ENCODE results near the gene EEF2. TPM values are rescaled to one million over a fixed set of nuclear protein-coding genes. Genes with fewer than 3 reads are reported as not detected.
"Not testable (repeated sequence)": the region's sequence is repeated elsewhere in the genome, so short reads cannot be mapped to it uniquely, and the experiment has no call there.

Gene EEF2
- total RNA-seq, 1 experiment from 2014 or later, result 964 TPM

GRCh38 chr19:3945838-3946237 is 39.4 kb downstream of the EEF2 start:
- peak; percentile 32 for DNase-seq (ENCODE audit: low read depth)

DNA sequence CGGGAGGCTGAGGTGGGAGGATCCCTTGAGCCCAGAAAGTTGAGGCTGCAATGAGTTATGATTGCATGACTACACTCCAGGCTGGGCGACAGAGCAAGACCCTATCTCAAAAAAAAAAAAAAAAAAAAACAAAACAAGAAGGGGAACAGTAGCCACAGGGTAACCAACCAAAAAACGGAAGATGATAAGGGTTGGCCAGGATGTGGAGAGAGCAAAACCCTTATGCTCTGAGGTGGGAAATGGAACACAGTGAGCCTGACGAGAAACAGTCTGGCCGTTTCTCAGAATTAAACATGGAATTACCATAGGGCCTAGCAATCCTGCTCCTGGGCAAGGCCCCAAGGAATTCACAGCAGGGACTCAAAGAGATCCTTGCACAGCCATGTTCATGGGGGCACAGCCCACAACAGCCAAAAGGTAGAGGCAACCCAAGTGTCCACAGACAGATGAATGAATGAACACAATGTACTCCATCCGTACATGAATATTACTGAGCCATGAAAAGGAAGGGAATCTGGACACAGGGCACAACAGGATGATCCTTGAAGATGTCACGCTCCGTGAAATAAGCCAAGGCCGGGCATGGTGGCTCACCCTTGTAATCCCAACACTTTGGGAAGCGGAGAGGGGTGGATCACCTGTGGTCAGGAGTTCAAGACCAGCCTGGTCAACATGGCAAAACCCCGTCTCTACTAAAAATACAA is 41.1 kb downstream of the EEF2 start:
- DNase-seq (ENCODE audit: low read depth), result no peak

DNA sequence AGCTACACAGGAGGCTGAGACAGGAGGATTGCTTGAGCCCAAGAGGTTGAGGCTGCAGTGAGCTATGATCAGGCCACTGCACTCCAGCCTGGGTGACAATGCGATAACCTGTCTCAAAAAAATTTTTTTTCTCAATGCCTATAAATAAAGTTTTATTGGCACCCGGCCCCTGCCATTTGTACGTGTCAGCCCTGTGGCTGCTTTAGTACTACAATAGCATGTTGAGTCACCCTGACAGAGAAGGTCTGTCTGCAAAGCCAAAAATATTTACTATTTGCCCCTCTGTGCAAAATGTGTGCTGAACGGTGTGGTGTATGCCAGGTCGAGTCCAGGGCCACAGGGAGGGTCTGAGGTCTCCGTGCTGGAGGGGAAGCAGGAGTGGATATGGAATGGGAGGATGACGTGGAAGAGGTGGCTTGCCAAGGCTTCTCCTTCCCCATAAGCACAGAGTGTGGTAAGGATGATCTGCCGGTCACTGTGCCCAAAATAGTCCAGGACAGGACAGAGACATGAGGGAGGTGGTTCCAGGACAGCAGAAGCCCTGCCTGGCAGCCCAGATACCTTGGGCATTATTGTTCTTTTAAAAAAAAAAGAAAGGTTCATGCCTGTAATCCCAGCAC is 42.4 kb downstream of the EEF2 start:
- peak; percentile 30 for DNase-seq (ENCODE audit: low read depth)

- DNase-seq (ENCODE audit: low read depth), result not testable (repeated sequence)
Measured at GRCh38 chr19:3938300-3938950, 46.8 kb downstream of the EEF2 start.

DNA sequence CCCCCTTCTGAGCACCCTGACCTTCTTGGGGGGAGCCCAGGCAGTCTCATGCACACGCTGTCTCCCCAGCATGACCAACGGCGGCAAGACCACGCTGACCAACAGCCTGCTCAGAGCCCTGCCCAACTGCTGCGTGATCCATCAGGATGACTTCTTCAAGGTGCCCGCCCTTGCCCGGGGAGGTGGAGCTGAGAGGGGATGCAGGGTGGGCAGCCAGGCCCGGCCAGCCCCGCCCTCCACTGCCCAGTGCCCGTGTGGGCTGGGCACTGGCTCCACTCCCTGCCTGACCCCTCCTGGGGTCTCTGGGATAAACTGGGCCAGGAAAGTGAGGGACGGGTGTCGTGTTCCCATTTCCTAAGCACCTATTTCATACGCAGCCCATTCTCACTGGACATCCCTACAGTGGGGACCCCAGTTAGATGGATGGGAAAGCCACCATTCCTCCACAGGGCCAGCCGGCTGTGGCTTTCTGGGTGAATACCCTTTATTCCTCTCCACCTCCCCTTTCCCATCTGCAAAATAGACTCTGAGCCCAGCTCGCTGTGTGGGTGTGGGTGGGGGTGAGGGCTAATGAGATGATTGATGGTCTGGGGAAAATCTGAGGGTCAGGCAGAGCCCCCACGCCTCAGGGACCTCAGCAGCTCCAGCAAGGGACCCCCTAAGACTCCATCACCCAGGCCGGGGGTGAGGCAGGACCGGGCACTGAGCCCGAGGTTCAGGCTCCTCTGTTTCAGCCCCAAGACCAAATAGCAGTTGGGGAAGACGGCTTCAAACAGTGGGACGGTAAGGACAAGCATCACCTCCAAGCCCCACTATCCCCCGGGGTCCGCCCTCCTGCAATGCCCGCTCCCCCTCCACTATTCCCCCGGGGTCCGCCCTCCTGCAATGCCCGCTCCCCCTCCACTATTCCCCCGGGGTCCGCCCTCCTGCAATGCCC is 48.5 kb downstream of the EEF2 start:
- no peak for DNase-seq (ENCODE audit: low read depth)

GRCh38 chr19:3932931-3933810 is 52.1 kb downstream of the EEF2 start, which contains the start of gene NMRK2:
Gene NMRK2, plus strand, starts transcription at chr19:3933069. Its CDS starts 603 bp downstream, at chr19:3933672.
- no peak for DNase-seq (ENCODE audit: low read depth)

DNA sequence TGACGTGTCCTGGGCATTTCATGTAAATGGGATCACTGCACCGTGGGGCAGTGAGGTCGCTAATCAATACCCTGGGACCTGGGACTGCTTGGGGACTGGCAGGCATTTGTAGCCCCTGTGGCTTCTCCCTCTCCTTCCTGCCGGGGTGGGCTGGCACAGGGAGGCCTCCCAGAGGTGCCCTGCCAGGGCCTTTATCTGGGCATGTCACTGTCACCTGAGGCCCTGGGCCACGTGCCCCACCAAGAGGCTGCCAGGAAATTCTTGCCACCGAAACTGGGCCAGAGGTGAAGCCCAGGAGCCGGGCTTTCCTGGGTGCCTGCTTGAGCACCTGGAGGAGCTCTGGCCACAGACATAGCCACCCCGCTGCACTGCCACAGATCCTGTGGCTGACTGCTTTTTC is 54.2 kb downstream of the EEF2 start:
- no peak for DNase-seq (ENCODE audit: low read depth)

Other genes starting within 250 kb of the EEF2 start
- gene APBA3, start 223.8 kb downstream of the EEF2 start, total RNA-seq (2014; rRNA removed; shearing (Covaris generic)), result 13.7 and 15.0 TPM in 2 replicates
- gene MRPL54, start 222.8 kb downstream of the EEF2 start, total RNA-seq (2014; rRNA removed; shearing (Covaris generic)), result 48.6 and 81.6 TPM in 2 replicates
- gene RAX2, start 213.2 kb downstream of the EEF2 start, total RNA-seq (2014; rRNA removed; shearing (Covaris generic)), result not detected in 2 replicates
- gene MATK, start 199.1 kb downstream of the EEF2 start, total RNA-seq (2014; rRNA removed; shearing (Covaris generic)), result not detected in 2 replicates
- gene ZFR2, start 116.4 kb downstream of the EEF2 start, total RNA-seq (2014; rRNA removed; shearing (Covaris generic)), result not detected in 2 replicates
- gene ATCAY, start 104.8 kb downstream of the EEF2 start, total RNA-seq (2014; rRNA removed; shearing (Covaris generic)), result 0.12 TPM in 1 of 2 replicates, not detected in the other
- not detected in 2 replicates for gene NMRK2, start 52.4 kb downstream of the EEF2 start, total RNA-seq (2014; rRNA removed; shearing (Covaris generic))
- 76.7 and 148 TPM in 2 replicates for gene DAPK3, start 14.4 kb downstream of the EEF2 start, total RNA-seq (2014; rRNA removed; shearing (Covaris generic))
- 16.2 and 19.5 TPM in 2 replicates for gene PIAS4, start 22.3 kb upstream of the EEF2 start, total RNA-seq (2014; rRNA removed; shearing (Covaris generic))
- gene ZBTB7A, start 81.4 kb upstream of the EEF2 start, total RNA-seq (2014; rRNA removed; shearing (Covaris generic)), result 6.1 and 17.7 TPM in 2 replicates
- 115 and 162 TPM in 2 replicates for gene MAP2K2, start 138.7 kb upstream of the EEF2 start, total RNA-seq (2014; rRNA removed; shearing (Covaris generic))
- 0.39 TPM in 1 of 2 replicates, not detected in the other for gene CREB3L3, start 168.2 kb upstream of the EEF2 start, total RNA-seq (2014; rRNA removed; shearing (Covaris generic))
- 9.4 and 21.9 TPM in 2 replicates for gene SIRT6, start 197.1 kb upstream of the EEF2 start, total RNA-seq (2014; rRNA removed; shearing (Covaris generic))
- 0.12 and 0.20 TPM in 2 replicates for gene ANKRD24, start 197.2 kb upstream of the EEF2 start, total RNA-seq (2014; rRNA removed; shearing (Covaris generic))
- gene EBI3, start 244.1 kb upstream of the EEF2 start, total RNA-seq (2014; rRNA removed; shearing (Covaris generic)), result 2.7 and 3.0 TPM in 2 replicates

Measured in M059J (cell line).